KG1 (cell line): ENCODE measurements around the gene CUL5.
"Not testable (repeated sequence)": the region's sequence is repeated elsewhere in the genome, so short reads cannot be mapped to it uniquely, and the experiment has no call there.

Experiments used
- DNase-seq: peaks from one replicate; lab custom pipeline; 2025; lab: John Stamatoyannopoulos, UW

Gene CUL5

DNA sequence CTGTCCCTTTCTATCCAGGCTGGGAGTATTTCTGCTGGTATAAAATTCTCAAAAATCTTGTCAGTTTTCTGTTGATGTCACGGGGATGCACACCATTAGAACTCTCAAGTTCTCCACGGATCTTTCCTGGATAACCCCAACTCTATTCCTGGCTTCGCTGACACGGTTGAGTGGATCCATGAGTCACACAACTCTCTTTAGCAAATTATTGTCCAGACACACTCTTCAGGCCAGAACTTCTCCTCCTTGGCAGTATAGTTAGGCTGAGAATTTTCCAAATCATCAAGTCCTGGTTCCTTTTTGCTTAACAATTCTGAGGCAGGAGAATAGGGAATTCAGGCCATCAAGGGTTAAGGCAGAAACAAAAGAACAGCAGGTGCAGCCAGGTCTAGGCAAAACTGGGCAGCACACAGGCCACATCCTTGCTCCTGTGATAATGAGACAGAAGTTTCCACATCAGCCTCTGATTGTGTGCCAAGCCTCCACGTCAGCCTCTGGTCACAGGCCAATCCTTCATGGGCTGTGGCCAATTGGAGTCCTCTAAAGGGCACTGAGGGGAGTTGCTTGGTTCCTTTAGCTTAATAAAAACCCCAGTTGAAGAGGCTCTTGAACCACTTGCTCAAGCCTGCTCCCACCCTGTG lies 106.9 kb downstream of the CUL5 start:
- DNase-seq = no peak

DNA sequence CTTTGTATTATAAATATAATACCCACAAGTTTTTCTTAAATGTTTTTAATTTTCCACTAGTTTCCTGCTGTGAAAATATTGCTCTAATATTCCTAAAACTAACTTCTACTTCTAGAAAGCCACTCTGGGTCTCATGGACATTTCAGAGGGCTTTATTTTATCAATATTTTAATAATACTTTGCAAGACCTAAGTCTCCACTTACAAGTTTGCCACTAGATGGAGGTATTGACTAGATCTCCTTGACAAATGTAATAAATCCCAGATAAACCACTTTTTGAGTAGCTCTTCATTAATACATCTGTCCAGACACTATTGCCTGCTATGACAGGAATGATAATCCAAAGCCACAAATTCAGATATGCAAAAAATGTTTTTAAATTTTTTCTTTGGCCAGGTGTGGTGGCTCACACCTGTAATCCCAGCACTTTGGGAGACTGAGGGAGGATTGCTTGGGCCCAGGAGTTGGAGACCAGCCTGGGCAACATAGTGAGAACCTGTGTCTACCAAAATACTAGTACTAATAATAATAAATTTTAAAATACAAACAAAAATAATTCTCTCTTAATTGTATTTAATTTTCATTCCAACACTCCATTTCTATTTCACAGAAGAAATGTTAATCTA lies 109.2 kb downstream of the CUL5 start:
- peak; percentile 21 for DNase-seq

DNA sequence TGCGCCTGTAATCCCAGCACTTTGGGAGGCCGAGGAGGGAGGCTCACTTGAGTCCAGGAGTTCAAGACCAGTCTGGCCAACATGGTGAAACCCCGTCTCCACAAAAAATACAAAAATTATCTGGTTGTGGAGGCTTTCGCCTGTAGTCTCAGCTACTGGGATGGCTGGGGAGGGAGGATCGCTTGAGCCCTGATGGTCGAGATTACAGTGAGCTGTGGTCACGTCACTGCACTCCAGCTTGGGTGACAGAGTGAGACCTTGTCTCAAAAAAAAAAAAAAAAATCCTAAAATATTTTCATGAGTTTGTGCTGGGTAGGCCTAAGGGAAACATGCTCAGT lies 112.2 kb downstream of the CUL5 start:
- DNase-seq = not testable (repeated sequence)

- peak; percentile 98 for DNase-seq
Measured at GRCh38 chr11:108121274-108122155, 112.8 kb downstream of the CUL5 start, which contains the start of gene ACAT1. Gene ACAT1 (plus strand): TSS chr11:108121567. CDS start chr11:108121607, 40 bp downstream.

DNA sequence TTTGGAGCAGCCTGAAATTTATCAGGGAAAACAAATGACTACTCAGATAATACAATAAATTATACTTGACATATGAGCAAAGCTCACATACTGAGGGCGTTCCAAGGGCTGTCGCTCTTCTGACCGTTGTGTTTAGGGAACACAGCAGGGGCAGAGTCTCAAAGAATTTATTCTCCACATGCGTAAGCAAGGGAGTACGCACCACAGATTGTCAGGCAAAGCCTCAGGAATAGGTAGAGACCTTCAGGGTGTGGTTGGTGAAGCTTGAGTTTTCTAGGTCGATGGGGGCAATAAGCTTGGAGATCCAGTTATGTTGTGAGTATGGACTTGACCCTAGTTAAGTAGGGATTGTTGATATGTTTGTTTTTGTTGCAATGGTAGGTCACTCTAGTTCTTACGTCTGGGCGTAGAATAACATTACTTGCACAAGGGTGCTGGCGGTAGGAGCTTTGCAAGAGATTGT lies 113.5 kb downstream of the CUL5 start:
- no peak for DNase-seq

- DNase-seq = no peak
Measured at GRCh38 chr11:108125096-108125495, 116.4 kb downstream of the CUL5 start.

GRCh38 chr11:108128772-108129171 lies 120.1 kb downstream of the CUL5 start:
- no peak for DNase-seq

GRCh38 chr11:108131993-108132392 lies 123.3 kb downstream of the CUL5 start:
- DNase-seq = no peak

- not testable (repeated sequence) for DNase-seq
Measured at GRCh38 chr11:108132993-108133538, 124.4 kb downstream of the CUL5 start.

- DNase-seq = no peak
Measured at GRCh38 chr11:108135845-108136544, 127.3 kb downstream of the CUL5 start.

GRCh38 chr11:108137212-108137611 lies 128.5 kb downstream of the CUL5 start:
- no peak for DNase-seq

- no peak for DNase-seq
Measured at GRCh38 chr11:108142304-108142703, 133.6 kb downstream of the CUL5 start.

DNA sequence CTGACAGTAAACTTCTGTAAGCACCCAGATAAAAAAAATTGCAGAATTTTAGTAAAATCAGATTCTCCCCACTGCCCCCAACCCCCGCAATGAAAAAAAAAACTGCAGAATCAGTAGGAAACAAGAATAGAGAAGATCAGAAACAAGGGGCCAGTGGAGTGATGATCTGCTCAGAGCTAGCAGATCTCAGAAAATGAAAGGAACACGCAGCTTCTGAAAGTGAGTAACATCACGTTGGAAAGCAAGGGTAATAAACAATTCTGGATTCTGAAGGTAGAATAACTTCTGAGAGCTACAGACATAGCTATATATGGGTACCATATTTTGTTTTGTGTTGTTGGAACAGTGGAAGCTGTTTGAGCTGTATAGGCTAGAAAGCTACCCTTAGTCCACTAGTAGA lies 135.9 kb downstream of the CUL5 start:
- DNase-seq = no peak

DNA sequence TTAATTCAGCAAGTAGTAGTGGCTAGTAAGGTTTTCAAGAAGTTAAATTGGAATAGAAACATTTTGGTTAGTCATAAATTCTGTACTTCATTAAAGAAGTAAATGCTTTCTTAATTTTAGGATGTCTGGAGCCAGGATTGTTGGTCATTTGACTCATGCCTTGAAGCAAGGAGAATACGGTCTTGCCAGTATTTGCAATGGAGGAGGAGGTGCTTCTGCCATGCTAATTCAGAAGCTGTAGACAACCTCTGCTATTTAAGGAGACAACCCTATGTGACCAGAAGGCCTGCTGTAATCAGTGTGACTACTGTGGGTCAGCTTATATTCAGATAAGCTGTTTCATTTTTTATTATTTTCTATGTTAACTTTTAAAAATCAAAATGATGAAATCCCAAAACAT lies 138.5 kb downstream of the CUL5 start:
- no peak for DNase-seq

DNA sequence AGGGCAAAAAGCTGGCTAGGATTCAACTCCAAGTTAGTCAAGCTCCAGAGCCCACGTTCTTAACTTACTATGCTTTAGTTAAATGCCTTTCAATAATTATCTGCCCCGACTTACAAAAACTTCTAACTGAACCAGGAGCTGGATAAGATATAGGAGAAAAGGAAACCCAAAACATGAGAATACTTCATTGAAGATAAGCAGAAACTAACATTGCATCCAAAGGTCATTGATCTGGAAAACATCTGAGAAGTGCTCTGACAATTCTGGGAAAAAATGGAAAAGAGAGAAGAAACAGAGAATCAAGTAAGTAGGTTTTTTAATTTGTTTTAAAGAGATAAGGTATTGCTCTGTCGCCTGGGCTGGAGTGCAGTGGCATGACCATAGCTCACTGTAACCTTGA lies 139.9 kb downstream of the CUL5 start:
- no peak for DNase-seq

GRCh38 chr11:108154591-108154990 lies 145.9 kb downstream of the CUL5 start:
- DNase-seq = no peak
